Measurements from ENCODE around the gene LRTM2.

LRTM2 gene

GRCh38 chr12:1844223-1844622, 23.9 kb downstream of the LRTM2 start:
- DNase-seq = no peak

GRCh38 chr12:1844661-1845409, 24.5 kb downstream of the LRTM2 start:
- no peak for DNase-seq

GRCh38 chr12:1845427-1845826, 25.1 kb downstream of the LRTM2 start:
- no peak for DNase-seq

- no peak for DNase-seq
Measured at GRCh38 chr12:1845886-1846285, 25.5 kb downstream of the LRTM2 start.

- no peak for DNase-seq
Measured at GRCh38 chr12:1846421-1847405, 26.3 kb downstream of the LRTM2 start.

- no peak for DNase-seq
Measured at GRCh38 chr12:1847411-1847810, 27.0 kb downstream of the LRTM2 start.

- no peak for DNase-seq
Measured at GRCh38 chr12:1848146-1848545, 27.8 kb downstream of the LRTM2 start.

- no peak for DNase-seq
Measured at GRCh38 chr12:1848745-1849144, 28.4 kb downstream of the LRTM2 start.

- DNase-seq = no peak
Measured at GRCh38 chr12:1851151-1851701, 30.9 kb downstream of the LRTM2 start.

GRCh38 chr12:1852076-1852475, 31.7 kb downstream of the LRTM2 start:
- no peak for DNase-seq

GRCh38 chr12:1853716-1854115, 33.4 kb downstream of the LRTM2 start:
- DNase-seq = no peak

GRCh38 chr12:1855241-1855640, 34.9 kb downstream of the LRTM2 start:
- DNase-seq = no peak

- no peak for DNase-seq
Measured at GRCh38 chr12:1857086-1857485, 36.7 kb downstream of the LRTM2 start.

GRCh38 chr12:1857821-1858220, 37.5 kb downstream of the LRTM2 start:
- no peak for DNase-seq

- no peak for DNase-seq
Measured at GRCh38 chr12:1858456-1858855, 38.1 kb downstream of the LRTM2 start.

GRCh38 chr12:1859643-1860042, 39.3 kb downstream of the LRTM2 start:
- no peak for DNase-seq

GRCh38 chr12:1862973-1863372, 42.6 kb downstream of the LRTM2 start:
- DNase-seq = no peak

- no peak for DNase-seq
Measured at GRCh38 chr12:1863823-1864222, 43.5 kb downstream of the LRTM2 start.

- DNase-seq = no peak
Measured at GRCh38 chr12:1864456-1864855, 44.1 kb downstream of the LRTM2 start.

GRCh38 chr12:1864867-1865266, 44.5 kb downstream of the LRTM2 start:
- no peak for DNase-seq

GRCh38 chr12:1865284-1865866, 45.0 kb downstream of the LRTM2 start:
- no peak for DNase-seq

GRCh38 chr12:1869145-1869544, 48.8 kb downstream of the LRTM2 start:
- DNase-seq = no peak

- DNase-seq = no peak
Measured at GRCh38 chr12:1870086-1870485, 49.7 kb downstream of the LRTM2 start.

All from CD4-positive, alpha-beta T cell treated with Interleukin-4 for 1 hour (primary cell).